ENCODE results near the gene C1QBP.

DNA sequence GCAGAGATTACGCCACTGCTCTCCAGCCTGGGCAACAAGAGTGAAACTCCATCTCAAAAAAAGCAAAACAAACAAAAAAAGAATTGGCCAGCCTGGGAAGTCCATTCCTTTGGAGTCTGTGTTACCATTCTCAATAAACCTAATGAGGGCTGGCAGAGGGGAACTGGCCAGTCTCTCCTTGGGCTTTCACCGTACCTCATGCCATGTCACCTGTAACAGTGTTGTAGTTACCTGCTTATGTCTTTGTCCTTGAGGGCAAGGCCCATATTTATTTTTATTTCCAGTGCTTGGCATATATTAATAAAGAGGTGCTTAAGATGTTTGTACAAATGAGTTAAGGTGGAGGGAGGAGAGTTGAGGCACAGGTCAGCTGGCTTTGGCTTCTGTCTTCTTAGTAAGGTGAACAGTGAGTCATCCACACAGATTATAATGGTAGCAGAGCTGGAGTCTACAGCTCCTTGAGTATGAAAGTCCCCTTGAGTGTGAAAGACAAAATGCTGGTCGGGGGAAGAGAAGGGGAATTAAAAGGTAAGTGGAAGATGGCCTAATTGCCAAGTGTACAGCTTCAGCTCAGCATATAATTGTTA is 8.4 kb downstream of the C1QBP start:
- TF ChIP-seq, protein P1, sequence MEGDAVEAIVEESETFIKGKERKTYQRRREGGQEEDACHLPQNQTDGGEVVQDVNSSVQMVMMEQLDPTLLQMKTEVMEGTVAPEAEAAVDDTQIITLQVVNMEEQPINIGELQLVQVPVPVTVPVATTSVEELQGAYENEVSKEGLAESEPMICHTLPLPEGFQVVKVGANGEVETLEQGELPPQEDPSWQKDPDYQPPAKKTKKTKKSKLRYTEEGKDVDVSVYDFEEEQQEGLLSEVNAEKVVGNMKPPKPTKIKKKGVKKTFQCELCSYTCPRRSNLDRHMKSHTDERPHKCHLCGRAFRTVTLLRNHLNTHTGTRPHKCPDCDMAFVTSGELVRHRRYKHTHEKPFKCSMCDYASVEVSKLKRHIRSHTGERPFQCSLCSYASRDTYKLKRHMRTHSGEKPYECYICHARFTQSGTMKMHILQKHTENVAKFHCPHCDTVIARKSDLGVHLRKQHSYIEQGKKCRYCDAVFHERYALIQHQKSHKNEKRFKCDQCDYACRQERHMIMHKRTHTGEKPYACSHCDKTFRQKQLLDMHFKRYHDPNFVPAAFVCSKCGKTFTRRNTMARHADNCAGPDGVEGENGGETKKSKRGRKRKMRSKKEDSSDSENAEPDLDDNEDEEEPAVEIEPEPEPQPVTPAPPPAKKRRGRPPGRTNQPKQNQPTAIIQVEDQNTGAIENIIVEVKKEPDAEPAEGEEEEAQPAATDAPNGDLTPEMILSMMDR (IDR thresholded peaks at IDR 0.05; ENCODE audit: poor library complexity, severe bottlenecking), result no peak
- no peak for TF ChIP-seq RAD21 (conservative IDR thresholded peaks at IDR 0.05)

Measured in neural cell (in vitro differentiated cells).